HUES6 (cell line): ENCODE measurements around the gene ANGEL2.

Experiments
- H3K27ac ChIP-seq: 2 replicates; pipeline ENCODE4 v1.7.0; 2013; ENCODE audit warnings: low read depth, mild to moderate bottlenecking, low read length, inconsistent platforms
- H3K27me3 ChIP-seq: 2 replicates; pipeline ENCODE4 v1.6.1; 2013; ENCODE audit warnings: low read length; ENCODE audit not compliant: control insufficient read depth, insufficient read depth
- H3K36me3 ChIP-seq: 2 replicates; pipeline ENCODE4 v1.6.1; 2013; ENCODE audit warnings: low read length; ENCODE audit not compliant: control insufficient read depth, insufficient read depth
- H3K4me1 ChIP-seq: 2 replicates; pipeline ENCODE4 v1.6.1; 2013; ENCODE audit warnings: low read length; ENCODE audit not compliant: control insufficient read depth, insufficient read depth
- H3K4me3 ChIP-seq: 2 replicates; pipeline ENCODE4 v1.5.1; 2013; ENCODE audit warnings: low read depth, low read length
- H3K9ac ChIP-seq: one replicate; pipeline ENCODE4 v1.6.1; 2013; ENCODE audit warnings: mild to moderate bottlenecking, low read length
- H3K9me3 ChIP-seq: 2 replicates; pipeline ENCODE4 v1.6.1; 2013; ENCODE audit warnings: low read depth, low read length; ENCODE audit not compliant: control insufficient read depth, insufficient read depth

Gene ANGEL2

GRCh38 chr1:213015099-213016050 lies at the start of gene ANGEL2:
ANGEL2 (minus strand) TSS chr1:213015867; CDS start chr1:213015671, 196 bp downstream.
- peak within 1 kb of the TSS; percentile 71 for H3K4me3 ChIP-seq
- no peaks in the 10 kb centered on the region for H3K27me3 ChIP-seq
- H3K9me3 ChIP-seq: no peaks in the 10 kb centered on the region
- peaks cover 26% of the 10 kb centered on the region for H3K36me3 ChIP-seq
- H3K9ac ChIP-seq: peak within 1 kb of the TSS; percentile 79
- H3K4me1 ChIP-seq: no peaks in the 10 kb centered on the region
- H3K27ac ChIP-seq: peak within 1 kb of the TSS; percentile 70

GRCh38 chr1:213061263-213061662 lies 45.6 kb upstream of the ANGEL2 start:
- Histone ChIP-seq H3K4me3 (no peak overlapping the region), H3K36me3 (no peaks in the 10 kb centered on the region), H3K9me3 (no peaks in the 10 kb centered on the region), H3K27me3 (no peaks in the 10 kb centered on the region), H3K9ac (no peak overlapping the region), H3K4me1 (peaks cover 9% of the 10 kb centered on the region), H3K27ac (no peak overlapping the region)

- no peaks in the 10 kb centered on the region for H3K27me3 ChIP-seq
- no peak overlapping the region for H3K27ac ChIP-seq
- H3K4me3 ChIP-seq: no peak overlapping the region
- H3K9me3 ChIP-seq: no peaks in the 10 kb centered on the region
- no peaks in the 10 kb centered on the region for H3K36me3 ChIP-seq
- H3K4me1 ChIP-seq: peaks cover 5% of the 10 kb centered on the region; the same call in 1 of the 2 replicates
- no peak overlapping the region for H3K9ac ChIP-seq
Measured at GRCh38 chr1:213060836-213061235, 45.2 kb upstream of the ANGEL2 start.

- no peak overlapping the region for H3K27ac ChIP-seq
- H3K9ac ChIP-seq: no peak overlapping the region
- no peaks in the 10 kb centered on the region for H3K9me3 ChIP-seq
- H3K4me1 ChIP-seq: 0 out of 2 replicates have a peak, but pooled peaks cover 2% of the 10 kb centered on the region
- no peaks in the 10 kb centered on the region for H3K27me3 ChIP-seq
- no peak overlapping the region for H3K4me3 ChIP-seq
- H3K36me3 ChIP-seq: no peaks in the 10 kb centered on the region
Measured at GRCh38 chr1:213057264-213058059, 41.8 kb upstream of the ANGEL2 start.

- no peak overlapping the region for H3K4me3 ChIP-seq
- peaks cover 5% of the 10 kb centered on the region for H3K4me1 ChIP-seq
- H3K27ac ChIP-seq: no peak overlapping the region
- H3K36me3 ChIP-seq: no peaks in the 10 kb centered on the region
- no peak overlapping the region for H3K9ac ChIP-seq
- no peaks in the 10 kb centered on the region for H3K9me3 ChIP-seq
- no peaks in the 10 kb centered on the region for H3K27me3 ChIP-seq
Measured at GRCh38 chr1:213055767-213056166, 40.1 kb upstream of the ANGEL2 start.

- Histone ChIP-seq H3K4me1 (peaks cover 7% of the 10 kb centered on the region), H3K27ac (no peak overlapping the region), H3K4me3 (no peak overlapping the region), H3K9me3 (no peaks in the 10 kb centered on the region), H3K36me3 (no peaks in the 10 kb centered on the region), H3K9ac (no peak overlapping the region), H3K27me3 (no peaks in the 10 kb centered on the region)
Measured at GRCh38 chr1:213054733-213055591, 39.3 kb upstream of the ANGEL2 start.

GRCh38 chr1:213054142-213054541 lies 38.5 kb upstream of the ANGEL2 start:
- Histone ChIP-seq H3K9me3 (no peaks in the 10 kb centered on the region), H3K27ac (no peak overlapping the region), H3K9ac (no peak overlapping the region), H3K4me1 (peaks cover 11% of the 10 kb centered on the region), H3K27me3 (no peaks in the 10 kb centered on the region), H3K36me3 (no peaks in the 10 kb centered on the region), H3K4me3 (no peak overlapping the region)

GRCh38 chr1:213053455-213053854 lies 37.8 kb upstream of the ANGEL2 start:
- H3K27me3 ChIP-seq: no peaks in the 10 kb centered on the region
- no peak overlapping the region for H3K9ac ChIP-seq
- no peaks in the 10 kb centered on the region for H3K36me3 ChIP-seq
- no peaks in the 10 kb centered on the region for H3K9me3 ChIP-seq
- H3K4me1 ChIP-seq: peaks cover 14% of the 10 kb centered on the region
- no peak overlapping the region for H3K27ac ChIP-seq
- H3K4me3 ChIP-seq: no peak overlapping the region

GRCh38 chr1:213051881-213052202 lies 36.2 kb upstream of the ANGEL2 start:
- no peaks in the 10 kb centered on the region for H3K36me3 ChIP-seq
- peak overlapping the region; percentile 89 for H3K4me3 ChIP-seq
- peaks cover 14% of the 10 kb centered on the region for H3K4me1 ChIP-seq
- no peaks in the 10 kb centered on the region for H3K9me3 ChIP-seq
- peak overlapping the region; percentile 73 for H3K9ac ChIP-seq
- H3K27me3 ChIP-seq: no peaks in the 10 kb centered on the region
- H3K27ac ChIP-seq: no peak overlapping the region

- Histone ChIP-seq H3K27me3 (no peaks in the 10 kb centered on the region), H3K9me3 (no peaks in the 10 kb centered on the region), H3K36me3 (no peaks in the 10 kb centered on the region), H3K27ac (no peak within 1 kb of the TSS; the same call in 1 of the 2 replicates), H3K4me3 (peak within 1 kb of the TSS; percentile 89), H3K9ac (peak within 1 kb of the TSS; percentile 73), H3K4me1 (peaks cover 14% of the 10 kb centered on the region)
Measured at GRCh38 chr1:213051127-213051880, 35.6 kb upstream of the ANGEL2 start, which contains the start of gene RPS6KC1. RPS6KC1 (plus strand) TSS chr1:213051241; CDS start chr1:213051405, 164 bp downstream.
